ENCODE results near the gene APC2.

The APC2 gene

GRCh38 chr19:1420590-1420989, 29.3 kb upstream of the APC2 start:
- TF ChIP-seq GATA3 (IDR thresholded peaks at IDR 0.05; ENCODE audit: low read depth, low read length) (no peak), GATA2 (IDR thresholded peaks at IDR 0.05; ENCODE audit: low read depth, low read length) (no peak)

- TF ChIP-seq GATA2 (IDR thresholded peaks at IDR 0.05; ENCODE audit: low read depth, low read length) (no peak), GATA3 (IDR thresholded peaks at IDR 0.05; ENCODE audit: low read depth, low read length) (no peak)
These were observed 28.5 kb upstream of the APC2 start for GRCh38 chr19:1421218-1421957.

GRCh38 chr19:1421958-1422305, 28.0 kb upstream of the APC2 start:
- TF ChIP-seq GATA2 (IDR thresholded peaks at IDR 0.05; ENCODE audit: low read depth, low read length) (no peak), GATA3 (IDR thresholded peaks at IDR 0.05; ENCODE audit: low read depth, low read length) (no peak)

GRCh38 chr19:1422360-1422759, 27.6 kb upstream of the APC2 start:
- no peak for TF ChIP-seq GATA3 (IDR thresholded peaks at IDR 0.05; ENCODE audit: low read depth, low read length)
- TF ChIP-seq GATA2 (IDR thresholded peaks at IDR 0.05; ENCODE audit: low read depth, low read length), result no peak

- no peak for TF ChIP-seq GATA3 (IDR thresholded peaks at IDR 0.05; ENCODE audit: low read depth, low read length)
- no peak for TF ChIP-seq GATA2 (IDR thresholded peaks at IDR 0.05; ENCODE audit: low read depth, low read length)
These were observed 27.0 kb upstream of the APC2 start for GRCh38 chr19:1422943-1423342.

GRCh38 chr19:1423436-1424191, 26.3 kb upstream of the APC2 start:
- TF ChIP-seq GATA3 (IDR thresholded peaks at IDR 0.05; ENCODE audit: low read depth, low read length) (no peak), GATA2 (IDR thresholded peaks at IDR 0.05; ENCODE audit: low read depth, low read length) (no peak)

GRCh38 chr19:1424192-1424955, 25.5 kb upstream of the APC2 start:
- TF ChIP-seq GATA3 (IDR thresholded peaks at IDR 0.05; ENCODE audit: low read depth, low read length) (no peak), GATA2 (IDR thresholded peaks at IDR 0.05; ENCODE audit: low read depth, low read length) (no peak)

- TF ChIP-seq GATA3 (IDR thresholded peaks at IDR 0.05; ENCODE audit: low read depth, low read length) (no peak), GATA2 (IDR thresholded peaks at IDR 0.05; ENCODE audit: low read depth, low read length) (no peak)
These were observed 24.7 kb upstream of the APC2 start for GRCh38 chr19:1425102-1425837.

- TF ChIP-seq GATA3 (IDR thresholded peaks at IDR 0.05; ENCODE audit: low read depth, low read length) (no peak), GATA2 (IDR thresholded peaks at IDR 0.05; ENCODE audit: low read depth, low read length) (no peak)
These were observed 24.0 kb upstream of the APC2 start for GRCh38 chr19:1425902-1426301.

GRCh38 chr19:1426736-1427135, 23.2 kb upstream of the APC2 start:
- no peak for TF ChIP-seq GATA2 (IDR thresholded peaks at IDR 0.05; ENCODE audit: low read depth, low read length)

- TF ChIP-seq GATA2 (IDR thresholded peaks at IDR 0.05; ENCODE audit: low read depth, low read length) (no peak), GATA3 (IDR thresholded peaks at IDR 0.05; ENCODE audit: low read depth, low read length) (no peak)
These were observed 22.6 kb upstream of the APC2 start for GRCh38 chr19:1427221-1427920.

- no peak for TF ChIP-seq GATA3 (IDR thresholded peaks at IDR 0.05; ENCODE audit: low read depth, low read length)
- no peak for TF ChIP-seq GATA2 (IDR thresholded peaks at IDR 0.05; ENCODE audit: low read depth, low read length)
These were observed 21.1 kb upstream of the APC2 start for GRCh38 chr19:1428738-1429391.

- no peak for TF ChIP-seq GATA3 (IDR thresholded peaks at IDR 0.05; ENCODE audit: low read depth, low read length)
- TF ChIP-seq GATA2 (IDR thresholded peaks at IDR 0.05; ENCODE audit: low read depth, low read length), result no peak
These were observed 20.2 kb upstream of the APC2 start for GRCh38 chr19:1429750-1430149.

Data from SH-SY5Y (cell line).